Stimulated activated memory B cell treated with anti-CD40 and anti-IgM and Interleukin-4, amounts not matched to agents 10 μg/mL and 1 μg/mL and 100 μg/mL, for 72 hours (primary cell): ENCODE measurements around the gene RPRD1B.
A peak's percentile ranks its signal among the peaks of the same experiment; 100 is the strongest.

Source experiments
- ATAC-seq: fragments of 150-1000 bp; cut with Tn5 transposase; 2 replicates; pipeline ENCODE4 v1.10.0; 2021
- H3K27ac Mint-ChIP-seq: one replicate; pipeline ENCODE4 v1.8.0; 2022; ENCODE audit warnings: mild to moderate bottlenecking, mixed read lengths
- H3K27me3 Mint-ChIP-seq: one replicate; pipeline ENCODE4 v1.8.0; 2022; ENCODE audit warnings: mixed read lengths
- H3K36me3 Mint-ChIP-seq: one replicate; pipeline ENCODE4 v1.8.0; 2022; ENCODE audit warnings: mixed read lengths
- H3K4me1 Mint-ChIP-seq: one replicate; pipeline ENCODE4 v1.8.0; 2022; ENCODE audit warnings: mixed read lengths
- H3K4me3 Mint-ChIP-seq: one replicate; pipeline ENCODE4 v1.8.0; 2022; ENCODE audit warnings: mild to moderate bottlenecking, moderate library complexity, mixed read lengths
- H3K9me3 Mint-ChIP-seq: one replicate; pipeline ENCODE4 v1.8.0; 2022; ENCODE audit warnings: mixed read lengths

RPRD1B gene

GRCh38 chr20:38120625-38120988 lies 87.1 kb downstream of the RPRD1B start:
- H3K4me1 Mint-ChIP-seq, result peaks cover 17% of the 10 kb centered on the region
- no peaks in the 10 kb centered on the region for H3K9me3 Mint-ChIP-seq
- H3K36me3 Mint-ChIP-seq, result no peaks in the 10 kb centered on the region
- no peak overlapping the region for H3K27ac Mint-ChIP-seq
- no peak overlapping the region for H3K4me3 Mint-ChIP-seq
- H3K27me3 Mint-ChIP-seq, result no peaks in the 10 kb centered on the region
- no peak for ATAC-seq

DNA sequence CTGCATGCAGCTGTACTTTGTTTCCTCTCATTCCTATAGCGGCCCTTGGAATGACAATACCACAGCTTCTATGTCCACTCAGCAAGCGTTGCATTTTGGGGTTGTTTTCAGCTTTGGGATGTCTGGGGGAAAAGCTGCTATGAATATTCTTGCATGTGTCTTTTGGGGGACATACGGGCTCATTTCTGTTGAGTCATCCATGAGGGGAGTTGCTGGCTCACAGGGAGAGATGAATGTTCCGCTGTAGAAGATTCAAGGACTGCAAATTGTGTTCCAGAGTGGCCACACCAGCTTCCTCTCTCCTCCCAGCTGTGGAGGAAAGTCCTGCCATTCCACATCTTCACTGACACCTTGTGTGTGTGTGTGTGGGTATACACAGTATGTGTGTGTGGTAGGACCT lies 88.2 kb downstream of the RPRD1B start:
- no peaks in the 10 kb centered on the region for H3K9me3 Mint-ChIP-seq
- ATAC-seq, result no peak

GRCh38 chr20:38123021-38123587 lies 89.6 kb downstream of the RPRD1B start:
- H3K4me3 Mint-ChIP-seq, result no peak overlapping the region
- no peaks in the 10 kb centered on the region for H3K9me3 Mint-ChIP-seq
- peaks cover 7% of the 10 kb centered on the region for H3K4me1 Mint-ChIP-seq
- no peak for ATAC-seq
- H3K27me3 Mint-ChIP-seq, result no peaks in the 10 kb centered on the region
- H3K27ac Mint-ChIP-seq, result peak overlapping the region; percentile 58
- no peaks in the 10 kb centered on the region for H3K36me3 Mint-ChIP-seq

More for the DNA sequence above, 88.2 kb downstream of the RPRD1B start:
- Mint-ChIP-seq H3K27me3 (no peaks in the 10 kb centered on the region), H3K4me1 (peaks cover 16% of the 10 kb centered on the region), H3K4me3 (no peak overlapping the region), H3K27ac (no peak overlapping the region), H3K36me3 (no peaks in the 10 kb centered on the region)

GRCh38 chr20:38125157-38126056 lies 91.9 kb downstream of the RPRD1B start:
- no peak for ATAC-seq
- peaks cover 7% of the 10 kb centered on the region for H3K4me1 Mint-ChIP-seq
- H3K4me3 Mint-ChIP-seq, result no peak overlapping the region
- H3K27ac Mint-ChIP-seq, result no peak overlapping the region
- no peaks in the 10 kb centered on the region for H3K9me3 Mint-ChIP-seq
- peaks cover 6% of the 10 kb centered on the region for H3K36me3 Mint-ChIP-seq
- no peaks in the 10 kb centered on the region for H3K27me3 Mint-ChIP-seq

GRCh38 chr20:38126146-38126921 lies 92.8 kb downstream of the RPRD1B start:
- H3K9me3 Mint-ChIP-seq, result no peaks in the 10 kb centered on the region
- H3K4me3 Mint-ChIP-seq, result no peak overlapping the region
- H3K27me3 Mint-ChIP-seq, result no peaks in the 10 kb centered on the region
- peaks cover 6% of the 10 kb centered on the region for H3K36me3 Mint-ChIP-seq
- H3K27ac Mint-ChIP-seq, result no peak overlapping the region
- ATAC-seq, result no peak
- H3K4me1 Mint-ChIP-seq, result peaks cover 7% of the 10 kb centered on the region

GRCh38 chr20:38126932-38127621 lies 93.5 kb downstream of the RPRD1B start:
- Mint-ChIP-seq H3K27me3 (no peaks in the 10 kb centered on the region), H3K4me3 (no peak overlapping the region), H3K4me1 (peaks cover 7% of the 10 kb centered on the region), H3K27ac (no peak overlapping the region), H3K9me3 (no peaks in the 10 kb centered on the region), H3K36me3 (peaks cover 6% of the 10 kb centered on the region)
- no peak for ATAC-seq

DNA sequence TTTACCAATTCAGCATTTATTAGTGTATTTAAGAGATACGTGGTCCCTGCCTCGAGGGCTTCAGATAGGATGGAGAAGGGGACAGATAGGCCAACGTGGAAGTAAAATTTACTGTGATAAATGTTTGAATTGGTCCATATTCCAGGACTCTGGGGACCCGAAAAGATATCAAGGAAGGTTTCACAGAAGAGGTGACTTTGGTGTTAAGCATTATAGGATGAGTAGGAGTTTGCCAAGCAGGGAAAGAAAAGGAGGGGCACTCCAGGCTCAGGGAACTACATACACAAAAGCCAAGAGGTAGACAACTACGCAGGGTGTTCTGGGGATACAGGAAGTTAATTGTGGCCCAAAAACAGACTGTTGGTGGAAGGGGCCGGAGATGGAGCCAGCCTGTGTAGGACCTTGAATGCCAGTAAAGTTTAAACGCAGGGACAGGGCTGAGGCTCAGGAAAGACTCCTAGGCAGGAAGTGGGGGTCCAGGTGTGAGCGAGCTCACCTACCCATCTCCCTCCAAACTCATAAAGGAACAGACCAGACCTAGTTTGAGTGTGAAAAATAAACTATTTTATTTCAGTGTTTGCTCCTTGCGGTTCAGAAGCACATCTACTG lies 94.5 kb downstream of the RPRD1B start:
- H3K36me3 Mint-ChIP-seq, result peaks cover 6% of the 10 kb centered on the region
- peaks cover 5% of the 10 kb centered on the region for H3K4me1 Mint-ChIP-seq
- no peak for ATAC-seq
- H3K4me3 Mint-ChIP-seq, result no peak overlapping the region
- peak overlapping the region; percentile 34 for H3K27ac Mint-ChIP-seq
- no peaks in the 10 kb centered on the region for H3K27me3 Mint-ChIP-seq
- H3K9me3 Mint-ChIP-seq, result no peaks in the 10 kb centered on the region

GRCh38 chr20:38128691-38129090 lies 95.1 kb downstream of the RPRD1B start:
- Mint-ChIP-seq H3K36me3 (peaks cover 12% of the 10 kb centered on the region), H3K27me3 (no peaks in the 10 kb centered on the region), H3K27ac (no peak overlapping the region), H3K4me1 (no peaks in the 10 kb centered on the region), H3K4me3 (no peak overlapping the region), H3K9me3 (no peaks in the 10 kb centered on the region)
- ATAC-seq, result no peak

DNA sequence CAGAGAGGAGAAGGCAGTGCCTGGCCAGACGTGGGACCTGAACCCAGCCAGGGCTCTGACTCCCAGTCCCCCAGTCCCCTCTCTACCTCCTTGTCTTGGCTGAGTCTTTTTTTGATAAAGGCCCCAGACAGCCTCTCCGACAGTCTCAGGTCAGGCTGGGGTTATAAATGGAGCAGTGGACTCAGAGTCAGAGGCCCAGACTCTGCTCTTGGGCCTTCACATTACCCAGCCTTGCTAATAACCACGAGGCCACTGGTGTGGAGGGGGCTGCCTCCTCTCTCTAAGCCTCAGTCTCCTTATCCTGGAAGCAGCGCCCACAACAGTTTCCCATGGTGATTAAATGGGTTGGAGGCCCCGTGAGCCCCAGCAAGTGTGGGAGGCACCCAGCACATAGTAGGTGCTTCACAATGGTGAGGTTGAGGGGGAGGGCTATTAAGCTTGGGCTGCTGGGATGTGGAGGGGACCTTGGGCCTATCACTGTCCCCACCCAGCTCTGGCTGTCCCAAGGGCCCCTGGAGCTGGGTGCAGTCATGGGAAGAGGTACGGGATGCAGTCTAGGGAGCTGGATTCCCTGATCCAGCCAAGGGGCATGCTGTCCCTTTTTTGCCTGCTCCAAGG lies 95.8 kb downstream of the RPRD1B start:
- ATAC-seq, result no peak
- H3K4me1 Mint-ChIP-seq, result peaks cover 2% of the 10 kb centered on the region
- peaks cover 13% of the 10 kb centered on the region for H3K36me3 Mint-ChIP-seq
- H3K27me3 Mint-ChIP-seq, result no peaks in the 10 kb centered on the region
- no peak overlapping the region for H3K4me3 Mint-ChIP-seq
- no peaks in the 10 kb centered on the region for H3K9me3 Mint-ChIP-seq
- H3K27ac Mint-ChIP-seq, result peak overlapping the region; percentile 23

DNA sequence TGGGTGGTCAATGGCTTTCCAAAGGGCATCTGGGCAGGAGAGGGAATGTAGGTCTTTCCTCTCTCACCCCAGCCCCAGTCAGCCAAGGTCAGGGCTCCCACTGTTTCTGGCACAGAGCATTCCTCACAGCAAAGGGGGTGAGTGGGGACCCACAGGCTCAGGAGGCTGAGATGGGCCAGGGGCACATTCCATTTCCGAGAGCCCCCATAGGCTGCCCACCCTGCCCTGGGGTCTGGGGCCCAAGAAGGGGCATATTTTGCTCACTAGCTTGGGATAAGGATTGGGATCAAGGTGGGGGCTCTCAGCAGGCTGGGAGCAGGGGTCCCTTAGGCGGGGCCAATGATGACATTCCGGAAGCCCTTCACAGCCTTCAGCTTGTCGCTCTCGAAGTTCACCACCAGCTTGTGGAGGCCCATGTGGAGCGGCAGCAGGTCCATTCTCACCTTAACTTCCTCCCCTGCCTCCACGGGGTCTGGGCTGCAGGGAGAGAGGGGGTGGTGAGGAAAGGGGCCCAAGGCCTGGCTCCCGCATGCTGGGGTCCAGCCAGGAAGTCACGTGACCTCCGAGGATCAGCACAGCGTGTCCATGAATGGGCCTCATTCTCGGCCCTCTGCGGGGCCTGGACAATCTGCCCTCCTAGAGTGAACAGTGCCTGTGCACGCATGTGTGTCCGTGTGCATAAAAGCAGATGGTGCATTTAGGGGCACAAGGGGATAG lies 96.5 kb downstream of the RPRD1B start:
- Mint-ChIP-seq H3K4me3 (no peak overlapping the region), H3K9me3 (no peaks in the 10 kb centered on the region), H3K36me3 (peaks cover 13% of the 10 kb centered on the region), H3K27ac (peak overlapping the region; percentile 23), H3K27me3 (no peaks in the 10 kb centered on the region), H3K4me1 (peaks cover 6% of the 10 kb centered on the region)
- no peak for ATAC-seq

GRCh38 chr20:38130687-38131587 lies 97.4 kb downstream of the RPRD1B start:
- no peaks in the 10 kb centered on the region for H3K9me3 Mint-ChIP-seq
- ATAC-seq, result no peak
- H3K27ac Mint-ChIP-seq, result no peak overlapping the region
- H3K36me3 Mint-ChIP-seq, result peaks cover 13% of the 10 kb centered on the region
- H3K4me1 Mint-ChIP-seq, result peaks cover 6% of the 10 kb centered on the region
- no peak overlapping the region for H3K4me3 Mint-ChIP-seq
- no peaks in the 10 kb centered on the region for H3K27me3 Mint-ChIP-seq

- ATAC-seq, result no peak
- H3K36me3 Mint-ChIP-seq, result peaks cover 13% of the 10 kb centered on the region
- peaks cover 6% of the 10 kb centered on the region for H3K4me1 Mint-ChIP-seq
- no peaks in the 10 kb centered on the region for H3K27me3 Mint-ChIP-seq
- H3K27ac Mint-ChIP-seq, result no peak overlapping the region
- H3K9me3 Mint-ChIP-seq, result no peaks in the 10 kb centered on the region
- H3K4me3 Mint-ChIP-seq, result no peak overlapping the region
Measured at GRCh38 chr20:38131588-38132121, 98.1 kb downstream of the RPRD1B start.
